Measurements from ENCODE around the gene EXOC3L4.

Gene EXOC3L4

DNA sequence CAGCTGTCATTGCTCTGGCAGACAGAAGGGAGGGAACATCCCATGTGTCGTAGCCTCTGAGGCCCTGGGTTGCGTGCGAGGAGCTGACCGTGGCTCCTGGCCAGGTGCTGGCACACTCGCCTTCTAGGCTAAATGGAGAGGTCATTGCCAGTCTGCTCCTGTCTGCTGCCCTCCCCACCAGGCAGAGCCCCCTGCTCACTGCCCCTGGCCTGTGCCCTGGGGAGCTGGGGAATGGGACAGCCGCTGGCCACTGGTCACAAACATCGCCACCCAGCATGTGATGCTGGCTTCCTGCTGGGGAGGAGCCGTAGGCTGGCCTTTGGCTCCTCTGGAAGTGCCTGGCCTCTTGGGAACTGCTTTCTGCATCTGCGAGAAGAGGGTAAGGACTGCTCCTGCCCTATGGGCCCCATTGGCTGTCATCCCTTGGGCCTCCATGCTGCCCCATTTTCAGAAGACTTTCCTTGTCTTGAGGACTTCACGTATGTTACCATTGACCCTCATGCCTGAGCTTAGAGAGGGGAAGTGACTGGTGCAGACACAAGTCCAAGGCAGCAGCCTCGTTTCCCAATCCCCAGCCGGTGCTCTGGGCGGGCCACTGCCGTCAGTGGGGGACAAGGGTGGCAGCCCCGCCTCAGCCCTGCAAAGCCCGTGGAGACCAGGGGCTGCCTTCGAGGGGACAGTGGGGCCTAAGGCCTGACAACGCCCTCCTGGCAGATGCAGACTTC lies 26.8 kb downstream of the EXOC3L4 start:
- no peak for DNase-seq (ENCODE audit: low spot score)

- peak; percentile 56 for DNase-seq (ENCODE audit: low spot score)
Measured at GRCh38 chr14:103121846-103122584, 27.5 kb downstream of the EXOC3L4 start.

DNA sequence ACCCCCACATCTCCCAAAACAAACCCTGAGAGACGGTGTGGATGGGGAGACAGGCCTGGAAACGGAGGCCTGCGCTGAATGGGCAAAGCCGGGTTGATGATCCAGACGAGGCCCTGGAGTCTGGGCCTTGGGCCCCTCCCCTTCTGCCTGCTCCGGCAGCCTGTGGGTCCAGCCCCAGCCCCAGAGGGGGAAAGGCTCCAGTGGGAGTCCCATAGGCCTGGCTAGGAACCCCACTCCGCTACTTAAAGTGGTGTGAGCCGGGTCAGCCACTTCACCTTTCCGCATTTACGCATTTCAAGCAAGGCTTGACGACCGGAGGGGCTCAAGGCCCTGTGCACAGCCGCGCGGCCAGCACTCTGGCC lies 28.0 kb downstream of the EXOC3L4 start:
- DNase-seq (ENCODE audit: low spot score) = no peak

GRCh38 chr14:103122947-103123633 lies 28.6 kb downstream of the EXOC3L4 start, which contains the start of gene TNFAIP2:
TNFAIP2 (plus strand) TSS chr14:103123461; CDS start chr14:103126458, 2,997 bp downstream.
- no peak for DNase-seq (ENCODE audit: low spot score)

GRCh38 chr14:103123634-103124500 lies 29.3 kb downstream of the EXOC3L4 start:
- DNase-seq (ENCODE audit: low spot score) = no peak

GRCh38 chr14:103124501-103125001 lies 30.0 kb downstream of the EXOC3L4 start:
- DNase-seq (ENCODE audit: low spot score) = no peak

GRCh38 chr14:103125098-103126070 lies 30.9 kb downstream of the EXOC3L4 start:
- DNase-seq (ENCODE audit: low spot score) = no peak

DNA sequence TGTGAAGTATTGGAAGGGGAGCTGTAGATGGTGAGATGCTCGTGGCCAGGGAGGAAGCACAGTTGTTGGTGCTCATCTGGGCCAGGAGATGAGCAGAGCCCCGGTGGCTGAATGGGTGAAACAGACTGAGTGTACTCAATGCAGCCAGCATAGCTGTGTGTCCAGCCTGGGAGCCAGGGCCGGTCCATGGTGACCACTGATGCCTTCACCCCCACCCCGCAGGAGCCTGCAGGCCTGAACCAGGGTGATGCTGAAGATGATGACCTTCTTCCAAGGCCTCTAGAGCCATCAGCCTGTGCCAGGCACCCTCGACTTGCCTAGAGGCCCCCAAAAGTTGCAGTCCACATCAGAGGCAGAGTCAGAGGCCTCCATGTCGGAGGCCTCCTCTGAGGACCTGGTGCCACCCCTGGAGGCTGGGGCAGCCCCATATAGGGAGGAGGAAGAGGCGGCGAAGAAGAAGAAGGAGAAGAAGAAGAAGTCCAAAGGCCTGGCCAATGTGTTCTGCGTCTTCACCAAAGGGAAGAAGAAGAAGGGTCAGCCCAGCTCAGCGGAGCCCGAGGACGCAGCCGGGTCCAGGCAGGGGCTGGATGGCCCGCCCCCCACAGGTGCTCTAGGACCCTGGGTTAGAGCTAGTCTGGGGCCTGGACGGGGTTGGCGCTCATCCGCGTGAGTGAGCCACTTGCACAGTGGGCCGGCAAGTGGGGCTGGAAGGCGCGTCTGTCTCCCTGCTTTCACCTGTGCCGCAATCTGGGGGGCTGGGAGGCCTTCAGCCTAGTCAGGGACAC lies 31.8 kb downstream of the EXOC3L4 start:
- DNase-seq (ENCODE audit: low spot score) = no peak

- DNase-seq (ENCODE audit: low spot score) = peak; percentile 59
Measured at GRCh38 chr14:103126873-103127304, 32.4 kb downstream of the EXOC3L4 start.

DNA sequence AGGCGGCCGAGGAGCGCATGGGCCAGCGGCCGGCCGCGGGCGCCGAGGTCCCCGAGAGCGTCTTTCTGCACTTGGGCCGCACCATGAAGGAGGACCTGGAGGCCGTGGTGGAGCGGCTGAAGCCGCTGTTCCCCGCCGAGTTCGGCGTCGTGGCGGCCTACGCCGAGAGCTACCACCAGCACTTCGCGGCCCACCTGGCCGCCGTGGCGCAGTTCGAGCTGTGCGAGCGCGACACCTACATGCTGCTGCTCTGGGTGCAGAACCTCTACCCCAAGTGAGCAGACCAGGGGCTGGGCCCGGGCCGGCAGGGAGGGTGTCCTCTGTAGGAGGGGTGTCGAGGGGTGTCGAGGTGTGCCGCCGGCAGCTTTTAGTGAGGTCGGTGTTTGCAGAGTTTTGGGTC lies 32.8 kb downstream of the EXOC3L4 start:
- DNase-seq (ENCODE audit: low spot score) = no peak

DNA sequence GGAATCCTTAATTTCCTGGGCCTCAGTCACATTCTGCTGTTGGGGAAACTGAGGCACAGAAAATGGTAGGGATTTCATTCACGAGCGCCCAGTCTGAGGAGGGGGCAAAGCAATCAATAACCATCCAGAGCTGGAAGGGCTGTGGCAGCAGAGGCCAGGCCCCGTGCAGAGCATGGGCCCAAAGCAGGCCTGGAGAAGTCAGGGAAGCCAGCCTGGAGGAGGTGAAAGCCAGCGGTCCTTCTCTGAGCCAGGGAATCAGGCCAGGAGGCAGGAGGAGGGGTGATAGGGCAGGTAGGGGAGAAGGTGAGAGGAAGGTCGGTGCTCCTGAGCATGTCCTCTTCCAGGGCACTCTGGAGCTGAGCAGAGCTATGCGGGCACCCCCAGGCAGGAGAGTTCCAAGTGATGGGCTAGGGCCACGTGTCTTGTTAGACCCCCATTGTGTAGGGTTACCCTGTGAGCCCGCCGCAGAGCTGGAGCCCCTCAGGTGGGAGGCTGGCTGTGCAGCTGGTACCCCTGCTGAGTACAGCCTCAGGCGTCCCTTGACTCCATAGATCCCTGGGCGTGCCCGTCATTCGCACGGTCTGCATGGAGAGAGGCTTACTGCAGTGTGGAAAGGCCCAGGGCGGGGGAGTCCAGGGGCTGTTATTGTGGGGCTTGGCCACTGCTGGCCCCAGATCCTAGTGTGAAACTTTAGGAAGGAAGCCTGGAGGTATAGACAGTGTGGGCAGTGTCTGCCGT lies 33.5 kb downstream of the EXOC3L4 start:
- no peak for DNase-seq (ENCODE audit: low spot score)

DNA sequence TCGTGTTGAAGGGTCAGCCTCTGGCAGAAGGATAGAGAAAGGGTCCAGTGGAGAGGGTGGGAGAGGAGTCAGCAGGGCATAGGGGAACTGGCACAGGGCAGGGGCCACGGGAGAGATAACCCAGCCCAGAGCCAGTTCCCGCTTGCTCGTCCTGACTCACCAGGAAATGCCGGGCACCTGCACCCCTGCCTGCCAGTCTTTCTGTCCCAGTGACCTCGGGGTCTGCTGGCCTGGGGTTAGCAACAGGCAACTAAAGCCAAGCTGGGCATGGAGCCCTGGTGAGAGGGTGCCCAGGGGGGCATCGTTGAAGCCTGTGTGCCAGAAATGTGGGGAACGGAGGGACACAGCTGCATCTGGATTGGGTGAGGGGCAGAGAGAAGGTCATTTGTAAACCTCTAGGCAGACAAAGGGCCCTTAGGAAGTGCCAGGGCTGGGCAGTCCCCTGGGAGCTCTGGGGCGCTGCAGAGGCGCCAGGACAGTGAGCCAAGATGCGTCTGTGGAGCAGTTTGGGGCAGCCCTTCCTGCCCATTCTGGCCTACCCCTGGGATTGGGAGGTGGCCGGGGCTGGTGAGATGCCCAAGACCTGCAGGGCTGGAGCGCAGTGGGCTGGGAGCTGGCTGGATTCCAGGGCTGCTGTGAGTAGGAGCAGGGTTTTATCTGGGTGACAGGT lies 34.2 kb downstream of the EXOC3L4 start:
- no peak for DNase-seq (ENCODE audit: low spot score)

- no peak for DNase-seq (ENCODE audit: low spot score)
Measured at GRCh38 chr14:103129301-103130016, 34.9 kb downstream of the EXOC3L4 start.

- no peak for DNase-seq (ENCODE audit: low spot score)
Measured at GRCh38 chr14:103130017-103130764, 35.7 kb downstream of the EXOC3L4 start.

DNA sequence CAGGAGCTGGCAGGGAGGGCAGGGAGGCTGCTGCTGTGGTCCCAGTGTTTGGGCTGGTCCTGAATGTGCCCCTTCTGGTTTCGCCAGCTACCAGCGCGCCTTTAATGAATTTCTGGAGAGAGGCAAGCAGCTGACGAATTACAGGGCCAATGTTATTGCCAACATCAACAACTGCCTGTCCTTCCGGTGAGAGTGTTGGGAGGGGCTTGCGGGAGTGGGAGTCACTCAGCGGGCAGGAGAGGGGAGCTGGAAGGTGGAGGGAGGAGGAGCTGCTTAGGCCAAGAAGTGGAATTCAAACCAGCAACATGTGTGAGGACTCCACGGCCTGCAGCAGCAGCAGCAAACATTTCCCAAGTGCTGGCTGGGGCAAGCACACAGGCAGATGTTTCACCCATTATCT lies 36.4 kb downstream of the EXOC3L4 start:
- no peak for DNase-seq (ENCODE audit: low spot score)

DNA sequence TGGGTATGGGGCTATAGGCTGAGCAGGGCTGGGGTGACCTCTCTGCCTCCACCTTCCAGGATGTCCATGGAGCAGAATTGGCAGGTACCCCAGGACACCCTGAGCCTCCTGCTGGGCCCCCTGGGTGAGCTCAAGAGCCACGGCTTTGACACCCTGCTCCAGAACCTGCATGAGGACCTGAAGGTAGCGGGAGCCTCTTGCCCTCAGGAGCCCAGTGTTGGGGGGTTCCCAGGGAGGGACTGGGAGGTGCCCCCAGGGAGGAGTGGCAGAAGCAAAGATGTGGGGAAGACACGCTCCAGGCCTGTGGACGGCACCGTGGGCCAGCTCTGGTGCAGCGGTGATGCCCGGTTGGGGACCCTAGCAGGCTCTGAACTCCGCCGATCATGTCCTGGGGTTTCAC lies 37.1 kb downstream of the EXOC3L4 start:
- DNase-seq (ENCODE audit: low spot score) = no peak

All from SK-N-DZ (cell line).